CD4-positive, alpha-beta T cell treated with Interferon gamma for 1 hour (primary cell): ENCODE measurements around the gene RIPOR3.
"Not testable (repeated sequence)": the region's sequence is repeated elsewhere in the genome, so short reads cannot be mapped to it uniquely, and the experiment has no call there.

ENCODE experiments used
- DNase-seq: peaks from one replicate; pipeline ENCODE4 v3.0.0-alpha.2; 2020

Gene RIPOR3

DNA sequence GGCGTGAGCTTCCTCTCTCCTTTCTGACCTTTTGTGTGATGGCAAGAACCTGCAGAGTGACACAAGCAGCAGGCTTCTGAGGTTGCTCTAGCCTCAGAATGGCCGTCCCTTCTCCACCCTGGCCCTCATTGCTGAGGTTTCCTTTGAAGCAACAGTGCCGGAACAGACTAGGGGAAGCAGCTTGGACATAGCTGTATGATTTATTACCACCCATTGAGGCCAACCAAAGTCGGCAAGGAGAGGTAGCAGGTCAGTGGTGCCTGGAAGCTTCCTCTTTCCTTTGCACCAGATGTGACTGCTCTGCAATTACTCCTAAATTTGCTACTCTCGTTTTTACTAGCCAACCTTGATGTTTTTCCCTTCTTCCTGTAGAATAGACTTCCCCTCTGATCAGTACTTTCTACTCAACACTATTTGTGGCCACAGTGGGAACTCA, 149.7 kb downstream of the RIPOR3 start:
- peak; percentile 11 for DNase-seq

DNA sequence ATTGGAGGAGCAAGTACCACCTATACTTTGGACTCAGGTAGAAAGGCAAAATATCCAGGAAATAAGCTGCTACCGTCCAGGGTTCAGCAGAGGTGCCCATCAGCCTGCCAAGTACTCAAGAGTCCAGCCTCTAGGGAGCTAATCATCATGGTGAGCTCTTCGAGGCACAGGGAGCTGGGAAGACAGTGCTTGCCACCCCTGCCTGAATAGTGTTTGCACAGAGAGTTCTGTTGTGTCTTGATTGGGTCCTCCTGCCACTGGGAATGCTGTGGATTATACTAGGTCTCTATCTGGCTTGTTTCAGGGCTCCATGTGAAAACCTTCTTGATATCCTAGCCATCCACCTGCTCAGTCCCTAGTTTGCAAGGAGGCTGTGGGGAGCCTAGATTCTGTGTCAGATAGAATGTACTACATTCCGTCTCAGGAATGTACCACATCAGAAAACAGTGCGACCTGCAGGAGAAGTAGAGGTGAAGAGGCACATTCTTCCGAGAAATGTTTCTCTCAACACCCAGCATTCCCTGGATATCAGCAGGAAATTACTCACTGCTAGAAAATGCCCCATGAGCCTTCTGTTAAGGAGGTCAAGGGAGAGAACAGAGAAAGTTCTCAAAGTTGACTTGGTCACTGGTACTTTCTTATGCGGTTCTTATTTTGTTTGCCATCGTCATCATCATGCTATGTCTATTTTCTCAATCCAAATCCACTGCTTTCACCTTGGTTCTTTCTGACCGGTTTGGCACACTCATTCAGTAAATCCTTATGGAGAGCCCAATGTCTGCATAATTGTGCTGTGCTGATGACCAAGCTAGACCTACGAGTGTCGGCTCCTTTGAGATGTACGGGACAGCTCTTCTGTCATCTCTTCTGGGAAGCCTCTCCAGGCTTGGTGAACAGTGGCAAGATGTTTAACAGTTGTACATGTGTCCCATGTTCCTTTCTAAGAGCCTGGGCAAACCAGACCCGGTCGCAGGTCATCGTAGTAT, 150.4 kb downstream of the RIPOR3 start:
- no peak for DNase-seq

DNA sequence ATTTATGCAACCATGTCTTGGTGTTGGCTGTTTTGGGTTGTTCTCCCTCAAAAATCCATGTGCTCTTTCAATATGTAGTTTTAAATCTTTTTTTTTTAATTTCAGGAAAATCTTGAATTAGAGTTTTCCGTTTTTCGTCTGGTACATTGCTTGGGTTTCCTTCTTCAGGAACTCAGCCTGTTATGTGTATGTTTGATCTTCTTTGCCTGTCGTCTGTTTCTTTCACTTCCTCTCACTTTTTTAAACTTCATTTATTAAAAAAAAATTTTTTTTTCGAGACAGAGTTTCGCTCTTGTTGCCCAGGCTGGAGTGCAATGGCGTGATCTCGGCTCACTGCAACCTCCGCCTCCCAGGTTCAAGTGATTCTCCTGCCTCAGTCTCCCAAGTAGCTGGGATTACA, 151.5 kb downstream of the RIPOR3 start:
- DNase-seq: not testable (repeated sequence)

DNA sequence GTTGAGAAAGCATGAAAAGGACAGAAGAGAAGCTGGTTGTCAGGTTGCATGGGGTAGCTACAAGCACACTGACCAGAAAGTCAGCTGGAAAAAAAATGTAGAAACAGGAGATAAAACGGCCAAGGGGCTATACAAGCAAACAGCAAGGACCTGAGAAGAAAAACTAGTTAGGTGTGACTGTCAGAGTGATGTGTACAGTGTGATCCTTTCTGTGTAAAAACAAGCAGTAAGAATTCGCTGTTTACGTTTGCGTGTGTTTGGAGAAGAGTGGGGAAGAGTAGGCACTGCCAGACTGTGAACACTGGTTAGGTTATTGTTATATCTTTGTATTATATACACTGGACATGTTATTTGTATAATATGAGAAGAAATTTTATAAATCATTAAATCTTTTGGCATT, 153.1 kb downstream of the RIPOR3 start:
- no peak for DNase-seq

DNA sequence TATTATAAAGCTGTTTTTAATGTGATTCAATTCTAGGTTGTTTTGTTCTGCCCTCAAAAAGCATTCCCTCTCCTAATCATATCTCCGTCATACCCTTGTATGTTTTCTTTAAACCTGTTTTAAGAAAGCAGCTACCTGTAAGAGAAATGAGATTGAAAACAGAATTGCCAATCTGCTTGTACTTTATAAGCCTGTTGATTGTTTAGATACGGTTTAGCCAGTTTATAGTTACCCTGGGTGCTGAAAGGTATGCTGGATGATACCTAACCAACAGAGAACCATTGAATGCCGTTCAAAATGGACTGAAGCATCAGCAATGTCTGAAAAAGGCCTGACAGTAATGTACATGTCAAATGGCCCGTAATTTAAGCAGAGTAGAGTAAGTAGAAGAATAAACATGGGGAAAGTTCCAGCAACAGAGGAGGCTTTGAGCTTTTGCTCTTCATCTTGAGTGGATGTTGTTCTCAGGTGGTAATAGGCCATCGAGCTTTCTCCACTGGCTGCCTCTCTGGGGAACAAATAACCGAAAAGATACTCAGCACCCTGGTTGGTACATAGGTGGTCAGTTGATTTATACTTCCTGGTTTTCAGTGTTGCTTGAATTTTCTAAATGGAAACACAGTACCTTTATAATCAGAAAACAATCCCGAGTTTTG, 153.7 kb downstream of the RIPOR3 start:
- no peak for DNase-seq

DNA sequence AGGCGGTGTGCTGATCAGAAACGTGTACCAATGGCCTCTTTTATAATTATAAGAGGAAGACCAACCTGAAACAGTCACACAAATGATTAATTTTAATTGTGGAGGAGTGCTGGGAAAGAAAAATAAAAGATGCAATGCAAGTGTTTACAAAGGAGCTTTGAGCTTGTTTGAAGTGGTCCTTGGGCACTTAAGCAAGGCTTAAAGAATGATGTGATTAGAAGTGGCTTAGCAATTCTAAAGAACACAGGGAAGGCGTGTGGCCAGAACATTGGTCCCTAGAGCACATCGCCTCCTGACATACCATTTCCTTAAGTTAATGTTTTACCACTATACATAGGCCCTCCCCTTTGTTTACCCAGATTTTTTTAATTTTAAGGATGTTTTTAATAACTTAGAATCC, 155.0 kb downstream of the RIPOR3 start:
- no peak for DNase-seq
